PC-3 (cell line): ENCODE results near the gene BCAR3.

Experiments used
- EZH2 ChIP-seq: fragments of 300-600 bp; sonication (generic); IDR thresholded peaks from one replicate; pipeline ENCODE4 v1.6.1; 2017; ENCODE audit warnings: antibody characterized with exemption, mild to moderate bottlenecking, low read length; ENCODE audit not compliant: unreplicated experiment
- EZH2phosphoT487 ChIP-seq: fragments of 300-600 bp; sonication (generic); IDR thresholded peaks from 2 replicates; pipeline ENCODE4 v1.6.1; 2018; ENCODE audit warnings: mild to moderate bottlenecking, antibody characterized with exemption, low read length, borderline replicate concordance
- TF ChIP-seq, protein P1 (sequence below): fragments of 300-600 bp; sonication (generic); conservative IDR thresholded peaks from 2 replicates; pipeline ENCODE4 v1.5.1; 2017; ENCODE audit warnings: antibody characterized with exemption, low read depth, mild to moderate bottlenecking, low read length

DNA sequence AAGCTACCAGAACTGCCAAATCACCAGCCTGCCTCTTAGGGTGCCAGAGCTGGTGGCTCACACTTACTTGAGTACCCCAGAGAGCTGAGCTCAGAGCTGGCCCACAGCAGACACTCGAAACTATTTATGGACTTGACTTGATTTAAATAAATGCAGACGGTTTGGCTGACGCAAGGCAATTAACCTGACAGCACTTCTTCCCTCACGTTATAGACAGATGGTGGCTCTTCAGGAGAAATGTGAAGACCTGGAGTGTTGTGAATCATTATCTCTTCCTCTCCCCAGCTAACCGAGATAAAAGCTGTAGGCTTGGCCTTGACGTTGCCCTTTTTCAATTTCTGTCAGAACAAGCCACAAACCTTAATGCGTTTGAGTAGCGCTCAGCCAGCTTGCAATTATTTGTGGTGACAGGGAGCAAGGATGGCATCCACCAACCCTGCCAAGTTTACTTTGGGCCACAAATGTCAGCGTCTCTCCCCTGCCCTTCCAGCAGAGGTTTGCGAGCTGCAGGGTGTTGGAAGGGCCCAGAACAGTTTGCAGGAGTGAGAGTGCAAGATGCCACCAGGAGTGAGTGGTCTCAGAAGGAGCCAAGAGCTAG, 34.0 kb upstream of the BCAR3 start:
- TF ChIP-seq, protein P1, sequence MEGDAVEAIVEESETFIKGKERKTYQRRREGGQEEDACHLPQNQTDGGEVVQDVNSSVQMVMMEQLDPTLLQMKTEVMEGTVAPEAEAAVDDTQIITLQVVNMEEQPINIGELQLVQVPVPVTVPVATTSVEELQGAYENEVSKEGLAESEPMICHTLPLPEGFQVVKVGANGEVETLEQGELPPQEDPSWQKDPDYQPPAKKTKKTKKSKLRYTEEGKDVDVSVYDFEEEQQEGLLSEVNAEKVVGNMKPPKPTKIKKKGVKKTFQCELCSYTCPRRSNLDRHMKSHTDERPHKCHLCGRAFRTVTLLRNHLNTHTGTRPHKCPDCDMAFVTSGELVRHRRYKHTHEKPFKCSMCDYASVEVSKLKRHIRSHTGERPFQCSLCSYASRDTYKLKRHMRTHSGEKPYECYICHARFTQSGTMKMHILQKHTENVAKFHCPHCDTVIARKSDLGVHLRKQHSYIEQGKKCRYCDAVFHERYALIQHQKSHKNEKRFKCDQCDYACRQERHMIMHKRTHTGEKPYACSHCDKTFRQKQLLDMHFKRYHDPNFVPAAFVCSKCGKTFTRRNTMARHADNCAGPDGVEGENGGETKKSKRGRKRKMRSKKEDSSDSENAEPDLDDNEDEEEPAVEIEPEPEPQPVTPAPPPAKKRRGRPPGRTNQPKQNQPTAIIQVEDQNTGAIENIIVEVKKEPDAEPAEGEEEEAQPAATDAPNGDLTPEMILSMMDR, result no peak
- TF ChIP-seq EZH2 (no peak), EZH2phosphoT487 (no peak)
